Measurements from ENCODE around the gene SCN4A.

Gene SCN4A

DNA sequence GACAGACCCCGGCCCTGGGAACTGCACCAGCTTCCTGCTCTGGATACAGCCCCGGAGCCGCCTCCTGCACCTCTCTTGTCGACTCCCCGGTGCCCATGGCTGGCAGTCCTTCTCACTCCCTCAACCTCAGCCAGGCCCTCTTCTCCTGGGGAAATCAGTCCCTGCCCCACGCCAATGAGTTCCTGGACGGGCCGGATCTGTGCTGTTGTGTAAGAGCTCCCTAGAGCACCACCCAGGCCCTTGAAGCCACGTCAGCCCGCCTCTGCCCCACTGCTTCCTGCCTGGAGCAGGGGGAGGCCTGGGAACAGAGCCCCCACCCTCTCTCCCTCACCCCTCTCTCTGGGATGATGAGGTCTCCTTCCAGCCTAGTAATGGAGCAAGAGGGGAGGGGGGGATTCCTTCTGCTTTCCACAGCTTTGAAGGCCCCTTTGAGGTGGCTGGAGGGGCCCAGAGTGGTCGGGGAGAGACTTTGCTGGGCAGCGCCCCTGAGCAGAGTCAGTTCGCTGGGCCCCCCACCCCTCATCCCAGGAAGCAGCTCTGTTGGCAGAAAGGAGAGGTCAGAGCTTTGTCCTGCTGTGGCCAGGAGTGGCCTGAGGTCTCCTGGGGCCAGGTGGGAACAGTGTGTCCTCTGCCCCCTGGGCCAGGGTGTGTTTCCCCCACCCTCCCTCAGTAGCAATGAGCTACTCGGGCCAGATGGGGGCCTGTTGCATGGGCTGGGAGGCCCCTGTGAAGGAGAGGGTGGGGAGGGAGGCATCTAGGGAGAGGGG is 29.2 kb upstream of the SCN4A start:
- DNase-seq: no peak

DNA sequence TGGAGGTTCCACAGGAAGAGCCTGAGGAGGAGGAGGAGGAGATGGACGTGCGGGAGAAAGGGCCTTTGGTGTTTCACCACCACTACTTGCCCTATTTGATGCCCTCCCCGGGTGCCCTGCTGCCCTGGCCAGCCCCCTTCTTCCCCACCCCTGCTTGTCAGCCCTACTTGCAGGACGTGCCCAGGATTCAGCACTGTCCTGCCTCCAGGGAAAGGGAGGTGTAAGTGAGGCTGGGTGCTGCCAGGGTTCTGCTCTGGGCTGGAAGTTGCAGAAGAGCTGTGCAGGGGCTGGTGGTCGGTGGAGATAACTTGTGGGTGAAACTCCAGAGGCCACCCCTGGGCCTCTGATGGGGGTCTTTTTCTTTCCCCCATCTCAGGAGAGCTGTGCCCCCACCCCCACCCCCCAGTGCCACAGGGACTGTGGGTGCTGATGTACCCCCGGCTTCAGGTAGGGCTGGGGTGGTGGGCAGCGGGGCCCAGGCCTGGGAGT is 28.4 kb upstream of the SCN4A start:
- DNase-seq: no peak

DNA sequence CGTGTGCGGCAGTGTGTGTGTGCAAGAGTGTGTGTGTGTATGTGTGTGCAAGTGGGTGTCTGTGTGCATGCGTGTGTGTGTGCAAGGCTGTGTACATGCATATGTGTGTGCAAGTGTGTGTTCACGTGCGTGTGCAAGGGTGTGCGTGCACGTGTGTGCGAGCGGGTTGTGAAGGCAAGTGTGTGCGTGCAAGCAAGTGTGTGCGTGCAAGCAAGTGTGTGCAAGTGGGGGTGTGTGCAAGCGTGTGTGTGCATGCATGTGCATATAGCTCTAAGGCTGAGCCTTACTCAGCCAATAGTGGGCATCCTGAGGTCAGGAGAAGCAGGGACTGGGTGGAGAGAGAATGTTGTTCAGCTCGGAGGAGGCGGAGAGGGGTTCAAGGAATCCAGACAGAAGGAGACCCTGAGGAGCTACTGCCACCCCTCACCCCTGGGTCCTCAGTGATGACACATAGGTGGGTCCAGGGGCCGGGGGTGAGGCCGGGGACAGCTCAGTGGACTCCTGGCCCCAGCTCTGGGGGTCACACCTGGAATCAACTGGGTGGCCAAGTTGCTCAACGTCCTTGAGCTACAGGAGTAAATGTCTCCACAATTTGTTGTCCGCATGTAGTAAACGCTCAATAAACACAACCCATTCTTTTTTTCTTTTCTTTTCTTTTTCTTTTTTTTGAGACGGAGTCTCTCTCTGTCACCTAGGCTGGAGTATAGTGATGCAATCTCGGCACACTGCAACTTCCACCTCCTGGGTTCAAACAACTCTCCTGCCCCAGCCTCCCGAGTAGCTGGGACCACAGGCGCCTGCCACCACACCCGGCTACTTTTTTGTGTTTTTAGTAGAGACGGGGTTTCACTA is 27.2 kb upstream of the SCN4A start:
- DNase-seq: no peak

DNA sequence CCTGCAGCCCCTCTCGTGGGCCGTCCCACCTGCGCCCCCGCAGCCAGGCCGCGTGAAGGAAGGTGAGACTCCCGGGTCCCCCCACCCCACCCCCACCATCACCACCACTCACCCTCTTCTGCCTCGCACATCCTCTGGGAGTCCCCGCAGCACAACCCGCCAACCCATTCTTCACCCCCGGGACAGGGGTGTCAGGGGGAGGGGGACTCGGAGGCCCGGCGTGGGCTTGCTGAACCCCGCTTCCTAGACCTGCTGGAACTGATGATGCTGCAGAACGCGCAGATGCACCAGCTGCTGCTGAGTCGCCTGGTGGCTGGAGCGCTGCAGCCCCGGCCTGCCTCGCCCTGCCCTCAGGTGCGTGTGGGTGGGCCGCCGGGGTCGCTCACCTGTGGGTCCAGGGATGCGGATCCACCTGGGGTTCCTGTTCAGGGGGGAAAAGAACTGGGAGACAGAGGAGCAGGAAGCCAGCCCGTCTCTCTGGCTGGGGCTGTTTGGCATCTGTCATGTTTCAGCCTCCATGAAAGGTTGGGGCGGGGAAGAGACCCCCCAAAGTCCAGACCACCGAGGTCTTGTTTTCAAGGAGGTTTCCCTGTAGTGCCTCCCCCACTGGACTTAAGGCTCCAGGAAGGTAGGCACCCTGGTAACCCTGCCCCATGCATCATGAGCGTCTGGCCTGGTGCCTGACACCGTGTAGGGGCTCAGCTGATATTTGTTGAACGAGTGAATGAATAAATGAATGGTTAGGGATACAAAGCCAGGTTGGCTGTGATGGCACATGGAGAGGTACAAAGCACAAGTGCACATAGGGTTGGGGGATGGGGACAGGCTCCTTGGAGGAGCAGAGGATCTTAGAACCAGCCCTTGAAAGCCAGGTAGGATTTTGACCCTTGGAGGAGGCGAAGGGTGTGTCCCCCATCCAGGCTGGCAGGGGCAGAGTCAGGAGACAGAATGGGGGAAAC is 26.3 kb upstream of the SCN4A start:
- DNase-seq: no peak

DNA sequence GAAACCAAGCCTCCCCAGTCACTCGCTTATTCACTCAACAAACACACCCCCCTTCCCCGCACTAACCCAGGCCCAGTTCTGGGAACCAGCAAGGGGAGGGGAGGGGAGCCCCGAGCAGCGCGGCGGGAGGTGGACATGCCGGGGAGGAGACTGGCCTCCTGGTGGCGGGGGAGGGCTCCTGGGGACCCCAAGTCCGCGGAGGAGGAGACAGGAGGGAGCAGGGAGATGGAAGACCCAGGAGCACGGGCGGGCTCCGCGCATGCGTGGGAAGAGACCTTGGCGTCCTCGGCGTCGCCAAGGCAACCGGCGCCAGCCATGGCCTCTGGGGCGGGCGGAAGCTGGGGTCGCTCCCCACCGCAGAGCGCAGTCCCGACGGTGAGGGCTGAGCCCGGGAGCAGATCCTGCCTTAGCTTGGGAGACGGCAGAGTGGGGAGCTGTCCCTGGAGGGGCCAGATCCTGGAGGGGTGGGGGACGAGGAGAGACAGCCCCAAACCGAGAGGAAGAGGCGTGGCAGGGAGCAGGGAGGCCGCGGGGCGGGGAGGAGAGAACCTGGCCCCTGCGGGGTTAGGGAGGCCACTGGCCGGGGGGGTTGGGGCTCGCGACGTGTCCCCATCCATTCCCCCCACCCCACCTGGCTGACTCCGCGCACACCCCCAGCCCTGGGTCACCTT is 25.5 kb upstream of the SCN4A start, which contains the start of gene PRR29:
Gene PRR29 (plus strand): TSS at position 302 of the 671 bp plus-strand sequence. CDS start 14 bp downstream, at position 316.
- peak in 1 of 2 experiments; percentile 21 for DNase-seq

DNA sequence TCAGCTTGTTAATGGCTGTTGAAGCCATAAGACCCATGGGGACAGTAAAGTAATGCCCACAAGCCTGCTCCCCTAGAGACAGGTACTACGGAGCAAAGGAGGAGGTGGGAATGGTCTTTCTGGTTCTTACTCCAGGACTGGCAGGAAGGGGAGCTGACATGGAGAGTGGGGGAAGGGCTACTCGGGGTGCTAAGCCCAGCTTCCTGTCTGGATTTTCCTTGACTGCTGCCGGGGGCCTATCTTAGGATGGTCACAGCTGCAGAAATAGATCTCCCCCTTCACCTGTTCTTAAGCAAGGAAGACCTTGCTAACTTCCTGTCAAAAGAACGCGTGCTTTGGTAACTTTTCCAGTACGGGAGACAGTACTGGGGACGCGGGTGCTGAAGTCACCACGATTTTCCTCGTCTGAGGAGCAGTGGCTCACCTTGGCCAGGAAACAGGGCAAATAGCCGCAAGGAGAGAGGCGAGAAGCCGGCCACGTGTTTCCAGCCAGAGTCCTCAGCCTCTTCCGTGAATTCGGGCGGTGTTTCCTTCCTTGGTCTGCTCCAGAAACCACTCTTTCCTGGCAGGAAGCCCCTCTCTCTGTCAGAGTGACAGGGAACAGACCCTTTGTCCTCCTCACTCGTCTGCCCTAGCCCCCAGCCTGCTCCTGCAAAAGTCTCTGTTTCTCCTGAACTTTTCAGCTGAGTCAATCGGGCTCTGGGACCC is 24.8 kb upstream of the SCN4A start:
- no peak for DNase-seq

DNA sequence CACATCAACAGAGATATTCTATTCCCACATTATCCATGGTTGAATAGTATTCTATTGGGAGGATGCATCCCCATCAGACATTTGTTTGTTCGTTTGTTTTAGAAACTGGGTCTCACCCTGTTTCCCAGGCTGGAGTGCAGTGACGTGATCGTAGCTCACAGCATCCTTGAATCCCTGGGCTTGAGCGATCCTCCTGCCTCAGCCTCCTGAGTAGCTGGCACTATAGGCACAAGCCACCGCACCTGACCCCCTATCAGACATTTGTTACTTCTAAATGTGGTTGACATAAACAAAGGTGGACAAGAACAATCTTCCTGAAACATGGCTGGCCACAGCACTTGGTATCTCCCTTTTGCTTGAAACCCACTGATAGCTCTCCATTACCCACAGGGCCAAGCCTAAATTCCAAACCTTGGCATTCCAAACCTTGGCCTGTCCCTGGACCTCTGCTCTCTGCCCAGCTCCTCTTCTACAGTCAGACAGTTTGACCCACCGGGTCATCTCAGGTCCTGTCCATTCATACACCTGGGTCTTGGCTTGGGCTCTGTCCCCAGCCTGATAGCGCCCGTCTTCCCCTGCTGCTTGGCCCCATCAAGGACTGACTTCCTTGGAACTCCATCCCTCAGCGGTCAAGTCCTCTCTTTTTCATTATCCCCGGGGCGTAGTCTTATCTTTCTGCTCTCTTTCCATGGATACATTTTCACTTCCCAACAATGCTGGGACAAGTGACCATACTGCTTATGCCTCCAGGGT is 23.9 kb upstream of the SCN4A start:
- no peak for DNase-seq

DNA sequence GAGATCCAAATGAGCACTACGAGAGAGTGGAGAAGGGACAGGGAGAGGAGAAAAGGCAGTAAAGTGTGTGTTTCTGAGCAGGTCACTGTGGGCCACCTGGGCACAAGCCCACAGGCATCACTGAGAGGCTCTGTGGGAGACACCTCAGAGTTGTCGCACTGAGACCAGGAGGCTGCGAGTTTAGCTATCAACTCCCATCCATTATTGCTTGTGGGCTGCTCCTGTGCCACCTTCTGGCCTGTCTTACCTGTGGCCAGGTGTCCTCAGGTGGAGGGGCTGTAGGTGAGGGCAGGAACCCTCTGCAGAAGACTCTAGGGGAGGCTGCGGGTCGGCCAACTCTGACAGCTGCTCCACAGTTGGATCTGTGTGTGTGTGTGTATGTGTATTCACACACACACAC is 22.9 kb upstream of the SCN4A start:
- DNase-seq: no peak

DNA sequence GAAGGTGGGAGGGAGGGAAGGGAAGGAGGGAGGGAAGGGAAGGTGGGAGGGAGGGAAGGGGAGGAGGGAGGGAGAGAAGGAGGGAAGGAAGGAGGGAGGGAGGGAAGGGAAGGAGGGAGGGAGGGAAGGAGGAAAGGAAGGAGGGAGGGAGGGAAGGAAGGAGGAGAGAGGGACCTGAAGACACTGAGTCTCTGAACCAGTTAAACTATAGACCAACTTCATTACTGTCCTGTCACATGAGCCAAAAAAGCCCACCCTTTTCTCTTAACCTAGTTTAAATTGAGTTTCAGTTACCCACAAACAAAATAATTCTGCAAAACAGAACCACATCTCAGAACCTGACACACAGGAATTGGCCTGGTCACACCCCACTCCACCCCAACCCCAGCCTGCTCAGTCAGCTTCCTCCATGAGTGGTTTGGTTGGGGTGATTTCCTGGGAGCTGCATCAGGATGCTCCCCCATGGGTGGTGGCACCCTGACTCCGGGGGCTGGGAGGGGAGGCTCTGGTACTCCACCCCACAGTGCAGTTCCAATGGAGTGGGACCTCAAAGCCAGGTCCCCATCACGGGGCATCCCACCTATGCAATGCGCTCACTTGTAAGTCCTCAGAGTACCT is 20.8 kb upstream of the SCN4A start:
- no peak for DNase-seq

DNA sequence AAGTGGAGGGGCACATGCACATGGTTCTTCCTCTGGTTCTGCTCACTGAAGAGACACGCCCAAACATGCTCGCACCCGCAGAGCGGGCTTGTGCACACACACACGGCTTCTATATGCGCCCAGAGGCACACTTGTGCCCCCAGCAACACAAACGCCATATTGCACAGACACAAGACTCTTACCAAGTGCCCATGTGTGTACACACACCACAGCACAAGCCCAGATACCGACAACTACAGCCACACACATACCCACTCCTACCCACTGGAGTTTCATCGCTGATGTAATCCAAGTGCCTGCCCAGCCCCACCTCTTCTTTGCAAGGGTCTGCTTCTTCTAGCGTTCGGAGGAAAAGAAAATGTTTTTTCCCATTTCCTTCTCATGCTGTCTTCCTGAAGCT is 18.9 kb upstream of the SCN4A start:
- no peak for DNase-seq

DNA sequence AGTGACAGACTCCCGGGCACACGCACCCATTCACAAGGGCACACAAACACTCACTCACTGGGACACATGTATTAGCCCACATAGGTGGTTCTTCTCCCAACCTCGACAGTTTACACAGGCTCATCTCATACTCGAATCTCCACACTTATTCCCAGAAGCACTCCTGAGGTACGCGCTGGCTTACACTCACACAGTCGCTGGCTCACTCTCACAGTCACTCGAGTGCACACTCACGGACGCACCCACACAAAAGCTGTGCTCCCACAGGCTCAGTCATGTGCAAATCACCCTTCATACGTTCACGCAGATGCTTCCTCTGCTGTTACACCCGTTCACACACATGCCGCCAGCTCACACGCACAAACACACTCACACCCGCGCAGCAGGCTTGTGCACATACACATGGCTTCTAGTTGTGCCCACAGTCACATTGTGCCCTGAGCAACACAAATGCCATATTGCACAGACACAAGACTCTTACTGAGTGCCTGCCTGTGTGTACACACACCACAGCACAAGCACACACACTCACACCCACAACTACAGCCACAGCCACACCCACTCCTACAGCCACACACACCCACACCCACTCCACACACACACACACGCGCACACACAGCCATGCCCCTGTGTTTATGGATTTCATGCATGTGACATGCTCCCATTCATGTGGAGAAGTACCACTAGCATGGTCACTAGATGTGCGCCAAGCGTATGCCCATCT is 17.1 kb upstream of the SCN4A start:
- no peak for DNase-seq

DNA sequence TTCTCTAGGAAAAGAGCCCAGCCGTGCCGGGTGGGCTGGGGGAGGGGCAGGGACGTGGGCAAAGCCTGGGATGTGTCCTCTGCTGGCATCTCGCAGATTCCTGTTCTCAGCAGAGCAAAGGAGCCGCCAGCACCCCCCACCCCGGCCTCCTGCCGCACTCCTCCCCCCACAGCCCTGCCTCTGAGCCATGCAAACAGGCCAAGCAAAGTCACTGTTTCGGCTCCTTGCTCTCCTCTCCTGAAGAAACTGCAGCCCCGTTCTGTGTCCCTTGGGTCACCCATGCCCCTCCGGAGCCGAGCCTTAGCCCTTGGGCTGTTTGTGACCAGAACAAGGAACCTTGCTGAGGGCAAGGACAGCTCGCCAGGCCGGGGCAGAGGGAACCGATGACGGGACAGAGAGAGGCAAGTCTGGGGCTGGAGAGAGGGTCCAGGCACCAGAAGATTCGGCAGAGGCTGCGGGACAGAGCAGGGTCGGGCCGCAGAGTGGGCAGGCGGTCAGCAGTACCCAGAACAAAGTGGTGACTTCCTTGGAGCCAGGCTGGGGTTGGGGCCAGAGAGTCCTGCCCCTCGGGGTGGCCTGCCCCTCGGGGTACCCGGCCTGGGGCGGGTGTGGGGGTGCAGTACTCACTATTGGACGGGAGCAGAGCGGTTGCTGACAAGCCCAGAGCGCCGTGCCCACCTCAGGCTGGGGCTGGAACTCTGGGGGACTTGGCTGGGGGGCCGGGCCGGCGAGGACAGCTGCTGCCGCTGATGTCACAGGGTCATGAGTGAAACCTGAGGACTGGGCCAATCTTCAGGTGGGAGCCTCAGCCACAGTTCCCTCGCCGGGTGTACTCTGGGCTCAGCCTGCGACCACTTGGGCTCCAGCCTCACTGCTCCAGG is 16.3 kb upstream of the SCN4A start:
- no peak for DNase-seq

DNA sequence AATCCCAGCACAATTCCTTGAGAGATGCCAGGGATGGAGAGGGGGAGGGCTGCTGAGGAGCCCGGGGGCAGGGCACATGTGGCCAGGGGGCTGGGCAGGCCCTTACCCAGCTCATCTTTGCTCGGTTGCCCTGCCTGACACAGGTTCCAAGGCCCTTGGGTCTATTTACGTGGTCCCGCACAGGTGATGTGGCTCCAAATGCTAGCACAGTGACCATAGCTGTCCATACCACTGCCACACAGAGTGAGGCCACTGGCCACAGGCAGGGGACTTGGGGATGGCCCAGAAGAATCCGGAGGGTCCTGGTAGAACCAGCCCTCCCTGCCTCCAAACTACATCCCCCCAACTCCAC is 15.4 kb upstream of the SCN4A start:
- no peak for DNase-seq

DNA sequence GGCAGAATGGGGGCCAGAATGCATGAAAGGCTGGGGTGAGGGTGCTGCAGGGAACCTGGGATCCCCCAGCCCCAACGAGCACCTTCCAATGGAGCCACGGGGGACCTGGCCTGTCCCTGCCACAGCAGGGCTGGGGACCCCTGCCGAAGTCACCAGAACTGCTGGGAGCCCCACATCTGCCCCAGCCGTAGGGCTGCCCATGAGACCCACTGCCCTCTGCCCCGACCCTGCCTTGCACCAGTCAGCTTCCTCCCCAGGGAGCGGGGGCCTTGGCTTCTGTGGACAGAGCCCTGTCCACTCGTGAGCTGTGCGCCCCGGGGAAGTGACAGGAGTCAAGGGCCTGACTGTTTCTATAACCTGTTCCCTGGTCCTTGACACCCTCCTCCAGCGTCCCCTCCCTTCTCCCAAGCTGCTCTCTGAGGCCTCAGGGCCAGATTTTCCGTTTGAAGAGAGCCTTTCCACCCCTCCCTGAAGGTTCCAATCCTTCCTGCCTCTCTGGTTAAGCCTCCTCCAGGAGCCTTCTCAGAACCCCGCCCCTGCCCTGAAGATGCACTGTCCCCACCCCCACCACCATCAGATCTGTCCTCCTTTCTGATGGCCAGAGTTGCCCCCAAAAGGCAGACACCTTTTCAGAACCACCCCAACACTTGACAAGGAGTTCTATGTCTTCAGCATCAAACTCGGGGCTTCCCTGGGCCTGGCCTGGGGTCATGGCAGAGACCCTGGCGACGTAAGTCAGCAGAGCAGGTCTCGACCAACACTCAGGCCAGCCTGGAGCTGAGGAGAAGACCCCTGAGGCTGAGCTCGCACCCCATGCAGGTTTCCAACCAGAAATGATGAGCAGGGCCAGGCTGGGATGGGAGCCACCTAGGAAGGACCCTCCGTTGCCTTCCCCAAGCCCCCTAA is 14.8 kb upstream of the SCN4A start:
- DNase-seq: no peak

DNA sequence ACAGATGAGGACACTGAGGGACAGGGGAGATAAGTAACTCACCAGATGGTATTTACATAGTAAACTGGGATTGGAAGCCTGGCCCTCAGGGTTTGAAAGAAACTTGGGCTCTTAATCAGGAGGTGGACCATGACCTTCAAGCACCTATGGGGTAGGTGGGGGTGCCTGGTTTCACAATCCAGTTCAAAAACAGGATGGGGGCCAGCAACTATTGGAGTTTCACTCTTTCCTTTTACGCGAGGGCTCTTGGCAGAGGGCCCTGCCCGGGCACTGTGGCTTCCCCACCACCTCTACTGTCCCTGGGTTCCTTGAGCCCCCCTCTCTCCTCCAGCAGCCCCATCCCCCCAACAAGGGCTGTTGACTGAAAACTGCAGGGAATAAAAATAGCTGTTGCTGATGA is 14.1 kb upstream of the SCN4A start:
- DNase-seq: no peak

DNA sequence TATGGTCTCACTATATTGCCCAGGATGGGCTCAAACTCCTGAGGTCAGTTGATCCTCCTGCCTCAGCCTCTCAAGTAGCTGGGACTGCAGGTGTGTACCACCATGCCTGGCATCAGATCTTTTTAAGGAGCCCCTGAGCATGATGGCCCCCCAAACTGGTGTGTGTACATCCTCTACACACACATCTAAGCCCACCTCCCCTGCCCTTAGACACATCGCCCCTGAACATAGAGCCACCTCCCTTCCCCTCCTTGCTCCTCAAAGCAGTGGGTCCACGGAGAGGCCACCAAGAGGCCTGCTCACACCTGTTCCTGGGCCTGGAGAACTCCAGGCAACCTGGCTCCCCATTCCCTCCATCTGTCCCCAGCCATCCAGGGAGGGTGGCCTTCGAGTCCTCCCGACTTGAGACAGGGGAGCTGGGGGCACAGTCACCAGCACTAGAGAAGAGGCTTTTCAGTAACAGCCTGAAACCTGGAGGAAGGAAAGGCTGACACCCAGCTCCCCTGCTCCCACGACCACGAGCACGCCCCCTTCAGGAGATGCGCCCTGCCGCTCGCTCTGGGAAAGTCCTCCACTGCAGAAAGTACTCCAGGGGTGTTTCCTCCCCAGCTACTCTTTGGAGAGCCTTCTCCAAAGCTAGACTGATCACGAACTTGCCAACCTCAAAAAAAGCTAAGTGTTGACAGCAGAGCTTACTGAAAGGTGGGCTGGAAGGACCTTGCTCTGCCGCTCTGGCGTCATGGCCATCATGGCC is 12.8 kb upstream of the SCN4A start:
- no peak for DNase-seq
